SK-N-SH treated with all-trans-retinoic acid at 6 μM for 48 hours (cell line): ENCODE measurements around the gene ACP2.

Source experiments
- ATAC-seq: fragments of 200-7000 bp; cut with Tn5 transposase; 3 replicates; pipeline ENCODE4 v1.9.1; 2020; ENCODE audit warnings: mild to moderate bottlenecking, moderate library complexity
- ARNTL ChIP-seq: fragments of 450-650 bp; formaldehyde crosslinking; IDR thresholded peaks from 2 replicates; pipeline ENCODE4 v1.5.0; 2020; ENCODE audit warnings: low read depth, mild to moderate bottlenecking, moderate library complexity, borderline replicate concordance
- CREB5 ChIP-seq: fragments of 250-450 bp; sonication (Bioruptor Pico); IDR thresholded peaks from 2 replicates; pipeline ENCODE4 v1.5.1; 2020; ENCODE audit warnings: low read depth, mild to moderate bottlenecking, moderate library complexity
- CSDC2 ChIP-seq: fragments of 250-450 bp; sonication (Bioruptor Pico); IDR thresholded peaks from 2 replicates; pipeline ENCODE4 v1.5.0; 2020; ENCODE audit warnings: mild to moderate bottlenecking, moderate library complexity
- CSRNP3 ChIP-seq: fragments of 250-450 bp; sonication (Bioruptor Pico); IDR thresholded peaks from 2 replicates; pipeline ENCODE4 v1.5.1; 2021; ENCODE audit warnings: mild to moderate bottlenecking, moderate library complexity
- GLIS3 ChIP-seq: fragments of 250-450 bp; sonication (Bioruptor Pico); IDR thresholded peaks from 2 replicates; pipeline ENCODE4 v1.5.0; 2020; ENCODE audit warnings: mild to moderate bottlenecking, moderate library complexity
- ISL1 ChIP-seq: fragments of 250-450 bp; sonication (Bioruptor Pico); IDR thresholded peaks from 2 replicates; pipeline ENCODE4 v2.1.2; 2022; ENCODE audit warnings: mild to moderate bottlenecking, moderate library complexity
- PATZ1 ChIP-seq: fragments of 250-450 bp; sonication (Bioruptor Pico); IDR thresholded peaks from 2 replicates; pipeline ENCODE4 v1.8.0; 2020; ENCODE audit warnings: mild to moderate bottlenecking, moderate library complexity, borderline replicate concordance
- POU6F1 ChIP-seq: fragments of 250-450 bp; sonication (Bioruptor Pico); IDR thresholded peaks from 2 replicates; pipeline ENCODE4 v1.8.0; 2021; ENCODE audit warnings: low read depth, mild to moderate bottlenecking, moderate library complexity, borderline replicate concordance
- RARB ChIP-seq: fragments of 250-450 bp; sonication (Bioruptor Pico); IDR thresholded peaks from 2 replicates; pipeline ENCODE4 v1.8.0; 2021; ENCODE audit warnings: mild to moderate bottlenecking, moderate library complexity
- SNAI2 ChIP-seq: fragments of 250-450 bp; sonication (Bioruptor Pico); IDR thresholded peaks from 2 replicates; pipeline ENCODE4 v1.5.0; 2020; ENCODE audit warnings: mild to moderate bottlenecking, moderate library complexity
- TCF4 ChIP-seq: fragments of 250-450 bp; sonication (Bioruptor Pico); IDR thresholded peaks from 2 replicates; pipeline ENCODE4 v1.8.0; 2021; ENCODE audit warnings: mild to moderate bottlenecking, moderate library complexity, borderline replicate concordance
- TOX ChIP-seq: fragments of 250-450 bp; sonication (Bioruptor Pico); IDR thresholded peaks from 2 replicates; pipeline ENCODE4 v1.8.0; 2021; ENCODE audit warnings: mild to moderate bottlenecking, moderate library complexity, borderline replicate concordance
- TSHZ2 ChIP-seq: fragments of 250-450 bp; sonication (Bioruptor Pico); IDR thresholded peaks from 2 replicates; pipeline ENCODE4 v1.5.0; 2020; ENCODE audit warnings: mild to moderate bottlenecking, moderate library complexity
- ZC3H10 ChIP-seq: fragments of 250-450 bp; sonication (Bioruptor Pico); IDR thresholded peaks from 2 replicates; pipeline ENCODE4 v1.5.1; 2021; ENCODE audit warnings: mild to moderate bottlenecking, moderate library complexity
- ZFP3 ChIP-seq: fragments of 250-450 bp; sonication (Bioruptor Pico); IDR thresholded peaks from 2 replicates; pipeline ENCODE4 v1.5.0; 2020; ENCODE audit warnings: mild to moderate bottlenecking, moderate library complexity
- ZFP30 ChIP-seq: fragments of 450-650 bp; formaldehyde crosslinking; IDR thresholded peaks from 2 replicates; pipeline ENCODE4 v1.5.0; 2022; ENCODE audit warnings: mild to moderate bottlenecking, moderate library complexity
- ZNF565 ChIP-seq: fragments of 450-650 bp; formaldehyde crosslinking; conservative IDR thresholded peaks from 2 replicates; pipeline ENCODE4 v1.5.0; 2020; ENCODE audit warnings: low read depth, mild to moderate bottlenecking, moderate library complexity
- ZNF70 ChIP-seq: fragments of 450-650 bp; formaldehyde crosslinking; IDR thresholded peaks from 2 replicates; pipeline ENCODE4 v1.5.0; 2020; ENCODE audit warnings: mild to moderate bottlenecking, moderate library complexity
- ZNF8 ChIP-seq: fragments of 450-650 bp; formaldehyde crosslinking; IDR thresholded peaks from 2 replicates; pipeline ENCODE4 v1.5.0; 2020; ENCODE audit warnings: mild to moderate bottlenecking, moderate library complexity

ACP2 gene

GRCh38 chr11:47295385-47295784, 46.8 kb upstream of the ACP2 start:
- no peak for TF ChIP-seq CREB5 (CRISPR knock-in tag)
- TF ChIP-seq TCF4 (CRISPR knock-in tag): no peak
- no peak for TF ChIP-seq ZC3H10
- TF ChIP-seq ZNF565 (CRISPR knock-in tag): no peak
- TF ChIP-seq GLIS3 (CRISPR knock-in tag): no peak
- TF ChIP-seq ZFP3 (CRISPR knock-in tag): no peak
- no peak for TF ChIP-seq ARNTL (CRISPR knock-in tag)
- TF ChIP-seq ZNF8 (CRISPR knock-in tag): no peak
- TF ChIP-seq CSDC2 (CRISPR knock-in tag): no peak
- no peak for TF ChIP-seq SNAI2
- TF ChIP-seq CSRNP3 (CRISPR knock-in tag): no peak
- TF ChIP-seq TOX (CRISPR knock-in tag): no peak
- no peak for TF ChIP-seq ZFP30 (CRISPR knock-in tag)
- TF ChIP-seq PATZ1 (CRISPR knock-in tag): no peak
- TF ChIP-seq ISL1 (CRISPR knock-in tag): no peak
- no peak for ATAC-seq

- TF ChIP-seq CREB5 (CRISPR knock-in tag) (no peak), PATZ1 (CRISPR knock-in tag) (no peak), ZNF70 (CRISPR knock-in tag) (no peak), ISL1 (CRISPR knock-in tag) (no peak), ZNF565 (CRISPR knock-in tag) (no peak), CSRNP3 (CRISPR knock-in tag) (no peak), TSHZ2 (CRISPR knock-in tag) (no peak), TOX (CRISPR knock-in tag) (no peak), POU6F1 (CRISPR knock-in tag) (no peak), RARB (CRISPR knock-in tag) (no peak), ARNTL (CRISPR knock-in tag) (no peak), SNAI2 (no peak)
- TF ChIP-seq, all 23 proteins: peak for 0
- no peak for ATAC-seq
Observed at GRCh38 chr11:47289856-47290255, 41.2 kb upstream of the ACP2 start.
